ENCODE results near the gene HMCES. TPM values are rescaled to one million over a fixed set of nuclear protein-coding genes. Genes with fewer than 3 reads are reported as not detected.
A peak's percentile ranks its signal among the peaks of the same experiment; 100 is the strongest.

The HMCES gene
- total and polyA plus RNA-seq, 2 of the 13 experiments (the other 11 are each of a cell fraction or from before 2014, with no cell fraction given) = 16.1 to 37.5 TPM

DNA sequence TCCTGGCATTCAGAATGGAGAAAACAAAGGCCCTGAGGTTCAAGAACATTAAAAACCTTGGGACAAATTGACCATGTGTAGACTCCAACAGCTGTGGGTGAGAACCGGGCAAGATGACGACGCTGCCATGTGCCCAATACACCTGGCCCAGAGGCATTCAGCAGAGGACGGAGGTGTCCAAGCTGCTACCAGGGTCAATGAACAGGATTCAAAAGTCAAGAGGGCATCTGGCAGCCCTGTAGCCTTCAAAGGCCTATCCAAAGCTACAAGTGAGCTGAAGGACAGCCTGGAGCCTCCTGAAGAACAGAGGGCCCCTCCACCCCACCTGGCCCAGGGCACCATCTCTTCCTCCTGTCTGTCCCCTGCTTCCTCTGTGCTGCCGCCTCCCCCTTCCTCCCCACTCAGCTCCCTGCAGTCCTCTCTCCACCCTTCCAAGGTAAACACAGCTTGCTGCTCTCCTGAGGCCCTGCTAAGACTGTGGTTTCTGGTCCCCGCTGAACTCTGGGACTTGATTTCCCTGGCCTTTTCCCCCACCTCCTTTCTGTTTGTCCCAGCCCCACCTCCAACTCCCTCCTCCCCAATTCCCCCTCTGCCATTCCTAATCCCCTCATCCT is 57.5 kb downstream of the HMCES start:
- H3K9me3 ChIP-seq (ENCODE audit: low read length) = no peaks in the 10 kb centered on the region
- peaks cover 43% of the 10 kb centered on the region for H3K4me1 ChIP-seq (ENCODE audit: insufficient read depth, low read length)
- no peak overlapping the region for H3K9ac ChIP-seq (ENCODE audit: insufficient read depth, low read depth, low read length)
- intact Hi-C loops (cut with micrococcal nuclease; ENCODE audit: unreplicated experiment) = no loop called here
- TF ChIP-seq FOXA3 (CRISPR knock-in tag; IDR thresholded peaks at IDR 0.05) (peak; percentile 52; the same call in 1 of the 2 replicates), IKZF1 (IDR thresholded peaks at IDR 0.05) (no peak), ZNF839 (CRISPR knock-in tag; IDR thresholded peaks at IDR 0.05; ENCODE audit: borderline replicate concordance) (no peak), CHD4 (IDR thresholded peaks at IDR 0.05; ENCODE audit: borderline replicate concordance, low read length) (no peak), KDM1A (CRISPR knock-in tag; IDR thresholded peaks at IDR 0.05) (no peak), FOXC1 (CRISPR knock-in tag; IDR thresholded peaks at IDR 0.05; ENCODE audit: borderline replicate concordance) (no peak), FOXA1 (IDR thresholded peaks at IDR 0.05) (no peak), FOXA1 (CRISPR knock-in tag; IDR thresholded peaks at IDR 0.05) (peak; percentile 61), CHD2 (IDR thresholded peaks at IDR 0.05; ENCODE audit: low read depth, low read length) (no peak), MED8 (CRISPR knock-in tag; IDR thresholded peaks at IDR 0.05; ENCODE audit: insufficient replicate concordance) (no peak), SP1 (IDR thresholded peaks at IDR 0.05) (no peak), SP1 (CRISPR knock-in tag; IDR thresholded peaks at IDR 0.05) (no peak), ZNF44 (CRISPR knock-in tag; IDR thresholded peaks at IDR 0.05) (no peak), ZNF652 (CRISPR knock-in tag; IDR thresholded peaks at IDR 0.05; ENCODE audit: borderline replicate concordance, low read depth) (no peak), PHF5A (CRISPR knock-in tag; IDR thresholded peaks at IDR 0.05; ENCODE audit: low read depth, unreplicated experiment) (no peak), ZNF263 (CRISPR knock-in tag; IDR thresholded peaks at IDR 0.05) (peak; percentile 96), ZNF510 (CRISPR knock-in tag; IDR thresholded peaks at IDR 0.05; ENCODE audit: low read depth) (no peak), ZNF674 (CRISPR knock-in tag; IDR thresholded peaks at IDR 0.05; ENCODE audit: low read depth) (no peak), DPF2 (CRISPR knock-in tag; IDR thresholded peaks at IDR 0.05; ENCODE audit: borderline replicate concordance, low read depth) (no peak), ZNF292 (CRISPR knock-in tag; IDR thresholded peaks at IDR 0.05; ENCODE audit: borderline replicate concordance, low read depth) (peak; percentile 20; the same call in 1 of the 2 replicates), KDM4B (CRISPR knock-in tag; IDR thresholded peaks at IDR 0.05) (no peak)
- TF ChIP-seq, protein P1, sequence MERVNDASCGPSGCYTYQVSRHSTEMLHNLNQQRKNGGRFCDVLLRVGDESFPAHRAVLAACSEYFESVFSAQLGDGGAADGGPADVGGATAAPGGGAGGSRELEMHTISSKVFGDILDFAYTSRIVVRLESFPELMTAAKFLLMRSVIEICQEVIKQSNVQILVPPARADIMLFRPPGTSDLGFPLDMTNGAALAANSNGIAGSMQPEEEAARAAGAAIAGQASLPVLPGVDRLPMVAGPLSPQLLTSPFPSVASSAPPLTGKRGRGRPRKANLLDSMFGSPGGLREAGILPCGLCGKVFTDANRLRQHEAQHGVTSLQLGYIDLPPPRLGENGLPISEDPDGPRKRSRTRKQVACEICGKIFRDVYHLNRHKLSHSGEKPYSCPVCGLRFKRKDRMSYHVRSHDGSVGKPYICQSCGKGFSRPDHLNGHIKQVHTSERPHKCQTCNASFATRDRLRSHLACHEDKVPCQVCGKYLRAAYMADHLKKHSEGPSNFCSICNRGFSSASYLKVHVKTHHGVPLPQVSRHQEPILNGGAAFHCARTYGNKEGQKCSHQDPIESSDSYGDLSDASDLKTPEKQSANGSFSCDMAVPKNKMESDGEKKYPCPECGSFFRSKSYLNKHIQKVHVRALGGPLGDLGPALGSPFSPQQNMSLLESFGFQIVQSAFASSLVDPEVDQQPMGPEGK (CRISPR knock-in tag; IDR thresholded peaks at IDR 0.05) = peak; percentile 27; the same call in 1 of the 2 replicates
- TF ChIP-seq, protein P2, sequence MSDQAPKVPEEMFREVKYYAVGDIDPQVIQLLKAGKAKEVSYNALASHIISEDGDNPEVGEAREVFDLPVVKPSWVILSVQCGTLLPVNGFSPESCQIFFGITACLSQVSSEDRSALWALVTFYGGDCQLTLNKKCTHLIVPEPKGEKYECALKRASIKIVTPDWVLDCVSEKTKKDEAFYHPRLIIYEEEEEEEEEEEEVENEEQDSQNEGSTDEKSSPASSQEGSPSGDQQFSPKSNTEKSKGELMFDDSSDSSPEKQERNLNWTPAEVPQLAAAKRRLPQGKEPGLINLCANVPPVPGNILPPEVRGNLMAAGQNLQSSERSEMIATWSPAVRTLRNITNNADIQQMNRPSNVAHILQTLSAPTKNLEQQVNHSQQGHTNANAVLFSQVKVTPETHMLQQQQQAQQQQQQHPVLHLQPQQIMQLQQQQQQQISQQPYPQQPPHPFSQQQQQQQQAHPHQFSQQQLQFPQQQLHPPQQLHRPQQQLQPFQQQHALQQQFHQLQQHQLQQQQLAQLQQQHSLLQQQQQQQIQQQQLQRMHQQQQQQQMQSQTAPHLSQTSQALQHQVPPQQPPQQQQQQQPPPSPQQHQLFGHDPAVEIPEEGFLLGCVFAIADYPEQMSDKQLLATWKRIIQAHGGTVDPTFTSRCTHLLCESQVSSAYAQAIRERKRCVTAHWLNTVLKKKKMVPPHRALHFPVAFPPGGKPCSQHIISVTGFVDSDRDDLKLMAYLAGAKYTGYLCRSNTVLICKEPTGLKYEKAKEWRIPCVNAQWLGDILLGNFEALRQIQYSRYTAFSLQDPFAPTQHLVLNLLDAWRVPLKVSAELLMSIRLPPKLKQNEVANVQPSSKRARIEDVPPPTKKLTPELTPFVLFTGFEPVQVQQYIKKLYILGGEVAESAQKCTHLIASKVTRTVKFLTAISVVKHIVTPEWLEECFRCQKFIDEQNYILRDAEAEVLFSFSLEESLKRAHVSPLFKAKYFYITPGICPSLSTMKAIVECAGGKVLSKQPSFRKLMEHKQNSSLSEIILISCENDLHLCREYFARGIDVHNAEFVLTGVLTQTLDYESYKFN (CRISPR knock-in tag; conservative IDR thresholded peaks at IDR 0.05) = no peak
- H3K36me3 ChIP-seq (replicated peaks in 1 of 2; ENCODE audit: control insufficient read depth in 1 of 2, insufficient read depth in 2 of 2, low read length in 2 of 2) = no peaks in the 10 kb centered on the region
- BruUV-seq (replicated peaks) = no TSS peak
- H4K20me1 ChIP-seq (ENCODE audit: insufficient read depth, low read length) = no peaks in the 10 kb centered on the region
- H3K27me3 ChIP-seq (ENCODE audit: control insufficient read depth in 1 of 2, insufficient read depth in 2 of 2, low read length in 2 of 2) = peaks cover 0 to 13% of the 10 kb centered on the region in 2 experiments; a peak in 2 of 5 replicates
- ATAC-seq (peak; percentile 65), FAIRE-seq (no peak), DNase-seq (ENCODE audit: low spot score) (no peak)
- H3K27ac ChIP-seq (ENCODE audit: extremely low read length, insufficient read depth, low read length) = no peak overlapping the region
- H2AFZ ChIP-seq (ENCODE audit: low read length) = no peak overlapping the region
- H3K4me2 ChIP-seq (ENCODE audit: low read depth, low read length) = peak overlapping the region; percentile 35; the same call in 1 of the 2 replicates
- ChIA-PET POLR2A (no interaction called here), CTCF (ENCODE audit: low intra/inter-chr PET ratio, low total read pairs) (no interaction called here)
- in situ Hi-C loops (cut with HindIII; ENCODE audit: extremely low pct_ligation_motif_present, low pct_unique_long_range_greater_than_20kb) = no loop called here
- no peak overlapping the region for H3K4me3 ChIP-seq (replicated peaks in 1 of 3; ENCODE audit: insufficient read depth in 1 of 3, low read depth in 2 of 3, low read length in 3 of 3)
- 39% methylated on average over 6 of the region's 6 CpGs for WGBS (ENCODE audit: low lambda C conversion rate)
- H3K79me2 ChIP-seq (ENCODE audit: insufficient read depth, low read length) = no peaks in the 10 kb centered on the region
